Stimulated activated CD4-positive, alpha-beta T cell treated with anti-CD3 and anti-CD28 coated beads, Interleukin-15, amount 100 ng/mL, for 48 hours (primary cell): Measurements from ENCODE around the gene GLTP.
"Not testable (repeated sequence)": the region's sequence is repeated elsewhere in the genome, so short reads cannot be mapped to it uniquely, and the experiment has no call there.

Experiments used
- DNase-seq, 2 donors: peaks; one replicate each; pipeline ENCODE4 v3.0.0-alpha.2; 2020; ENCODE audit warnings: low read depth in 2 of 2

Gene GLTP

DNA sequence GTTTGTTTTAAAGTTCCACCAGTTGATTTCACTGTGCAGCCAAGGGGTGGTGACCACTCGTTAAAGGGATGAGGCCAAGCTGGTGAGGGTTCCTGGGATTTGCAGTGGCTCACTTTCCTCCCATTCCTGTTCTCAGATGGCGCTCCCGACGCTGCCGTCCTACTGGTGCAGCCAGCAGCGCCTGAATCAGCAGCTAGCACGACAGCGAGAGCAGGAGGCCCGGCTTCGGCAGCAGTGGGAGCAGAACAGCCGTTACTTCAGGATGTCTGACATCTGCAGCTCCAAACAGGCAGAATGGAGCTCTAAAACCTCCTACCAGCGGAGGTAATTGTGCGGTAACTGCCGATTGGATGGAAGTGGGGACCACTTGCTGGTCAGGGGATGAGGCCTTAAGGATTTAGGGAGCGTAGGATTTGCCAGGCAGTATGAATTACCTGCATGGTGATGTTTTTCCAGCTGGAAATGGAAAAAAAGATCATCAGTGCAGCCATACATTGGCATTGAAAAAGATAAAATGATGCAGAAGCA lies 22.6 kb upstream of the GLTP start:
- DNase-seq, result no peak

DNA sequence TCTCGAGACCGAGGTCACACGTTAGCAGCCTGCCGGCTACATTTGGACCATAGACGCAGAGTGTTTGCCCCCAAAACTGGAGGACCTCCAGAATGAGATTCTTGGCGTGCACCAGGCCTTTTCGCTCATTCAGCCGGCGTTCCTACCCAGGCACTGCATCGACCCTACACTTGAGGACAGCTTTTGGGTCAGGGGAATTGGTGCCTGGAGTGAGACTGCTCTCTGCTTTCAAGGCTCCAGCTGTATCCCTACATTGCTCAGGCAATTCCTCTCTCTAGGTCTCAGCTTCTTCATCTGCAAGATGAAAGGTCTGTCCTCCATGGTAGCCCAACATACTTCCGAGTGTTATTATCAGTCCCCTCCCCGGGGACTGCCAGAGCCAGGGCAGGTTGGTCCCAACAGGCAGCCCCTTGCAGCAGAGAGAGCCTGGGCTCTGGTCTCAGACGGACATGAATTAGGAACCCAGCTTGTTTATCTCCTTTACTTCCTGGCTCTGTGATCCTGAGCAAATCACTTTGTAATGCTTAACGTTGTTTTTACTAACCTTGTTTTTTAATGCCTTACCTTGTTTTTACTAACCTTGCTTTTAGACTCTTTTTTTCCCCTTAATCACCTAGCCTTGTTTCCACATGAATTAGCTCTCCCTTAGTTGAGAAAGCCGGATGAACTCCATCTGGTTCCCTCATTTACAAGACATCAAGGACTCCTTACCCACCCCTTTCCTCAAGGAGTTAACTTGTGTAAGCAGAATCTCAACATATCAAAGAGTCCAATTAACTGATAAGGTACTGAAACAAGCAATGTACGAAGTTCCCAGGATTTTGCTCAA lies 20.6 kb upstream of the GLTP start:
- no peak for DNase-seq

DNA sequence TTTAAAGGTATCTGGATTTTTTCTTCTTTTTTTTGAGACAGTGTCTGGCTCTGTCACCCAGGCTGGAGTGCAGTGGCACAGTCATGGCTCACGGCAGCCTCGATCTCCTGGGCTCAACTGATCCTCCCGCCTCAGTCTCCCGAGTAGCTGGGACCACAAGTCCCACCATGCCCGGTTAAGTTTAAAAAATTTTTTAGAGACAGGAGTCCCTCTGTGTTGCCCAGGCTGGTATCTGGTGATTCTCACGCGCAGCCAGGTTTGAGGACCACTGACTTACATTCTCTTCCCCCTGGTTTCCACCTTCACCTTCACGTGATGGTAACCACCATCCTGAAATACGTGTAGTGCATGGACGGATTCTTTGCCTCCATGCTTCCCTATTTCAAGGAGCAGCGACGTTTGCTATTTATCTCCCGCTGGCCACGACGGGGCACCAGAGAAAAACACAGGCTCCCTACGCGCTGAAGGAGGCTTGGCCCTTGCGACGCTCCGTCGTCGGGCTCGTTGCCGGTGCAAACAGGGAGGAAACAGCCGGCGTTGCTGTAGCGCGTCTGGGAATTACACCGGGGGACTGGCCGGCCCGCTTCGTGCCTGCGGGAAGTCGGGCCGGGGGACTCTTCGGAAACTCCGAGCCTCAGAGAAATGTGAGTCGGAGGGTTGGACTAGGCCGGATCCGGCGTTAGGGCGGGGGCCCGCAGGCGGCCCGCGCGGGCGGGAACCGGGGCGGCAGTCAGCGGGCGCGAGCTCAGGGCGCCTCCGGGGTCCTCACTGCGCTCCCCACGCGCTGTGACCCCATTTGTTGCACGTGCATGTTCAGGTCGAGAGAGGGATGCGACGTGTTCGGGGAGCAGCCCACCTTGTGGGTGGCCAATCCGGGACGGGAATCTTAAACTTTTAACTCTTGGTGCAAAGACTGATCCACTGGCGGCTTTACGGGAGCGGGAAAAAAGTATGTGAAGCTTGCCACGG lies 19.7 kb upstream of the GLTP start, which contains the start of gene TCHP:
Gene TCHP, plus strand, starts transcription at position 492 of the 969 bp plus-strand sequence. CDS start 2,753 bp downstream, outside the sequence.
- peak; percentile 52 to 71 for DNase-seq

DNA sequence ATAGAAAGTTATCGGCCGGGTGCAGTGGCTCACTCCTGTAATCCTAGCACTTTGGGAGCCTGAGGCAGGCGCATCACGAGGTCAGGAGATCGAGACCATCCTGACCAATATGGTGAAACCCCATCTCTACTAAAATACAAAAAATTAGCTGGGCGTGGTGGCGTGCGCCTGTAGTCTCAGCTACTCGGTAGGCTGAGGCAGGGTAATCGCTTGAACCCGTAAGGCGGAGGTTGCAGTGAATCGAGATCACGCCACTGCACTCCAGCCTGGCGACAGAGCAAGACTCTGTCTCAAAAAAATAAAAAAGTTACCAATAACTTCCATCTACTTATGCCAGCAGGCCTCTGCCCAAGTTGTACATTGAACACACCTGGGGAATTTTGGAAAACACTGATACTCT lies 19.0 kb upstream of the GLTP start:
- not testable (repeated sequence) for DNase-seq

DNA sequence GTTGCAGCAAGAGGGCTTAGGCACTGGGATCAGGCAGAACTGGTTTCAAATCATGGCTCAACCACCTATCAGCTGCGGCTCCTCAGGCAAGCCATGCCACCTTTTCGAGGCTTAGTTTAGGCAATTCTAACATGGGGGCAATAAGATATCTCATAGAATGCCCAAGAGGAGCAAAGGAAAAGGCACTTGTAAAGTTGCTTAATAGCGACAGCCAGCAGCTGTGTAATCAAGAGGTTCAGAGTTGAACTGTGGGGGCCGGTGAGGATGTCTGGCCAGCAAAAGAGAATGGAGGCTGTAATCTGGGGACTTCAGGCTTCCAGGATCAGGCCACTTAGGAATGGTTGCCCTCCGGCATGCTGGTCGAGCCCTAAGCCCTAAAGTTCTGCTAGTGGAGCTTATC lies 16.7 kb upstream of the GLTP start:
- DNase-seq, result no peak

DNA sequence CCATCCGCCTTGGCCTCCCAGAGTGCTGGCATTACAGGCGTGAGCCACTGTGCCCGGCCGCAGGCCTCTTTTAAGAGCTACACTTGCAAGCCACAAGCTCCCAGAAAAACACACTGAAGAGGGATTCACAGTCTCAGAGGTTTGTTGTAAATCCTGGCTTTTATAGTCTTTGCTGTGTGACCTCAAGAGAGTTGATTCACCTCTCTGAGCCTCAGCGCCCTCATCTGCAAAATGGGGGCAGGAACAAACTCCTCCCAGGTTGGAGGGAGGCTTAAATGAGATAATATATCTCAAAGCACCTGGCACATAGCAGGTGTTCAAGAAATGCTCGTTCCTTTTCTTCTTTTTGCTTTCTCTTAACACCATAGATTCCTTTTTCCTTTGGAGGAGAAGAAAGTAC lies 15.8 kb upstream of the GLTP start:
- DNase-seq, result no peak

DNA sequence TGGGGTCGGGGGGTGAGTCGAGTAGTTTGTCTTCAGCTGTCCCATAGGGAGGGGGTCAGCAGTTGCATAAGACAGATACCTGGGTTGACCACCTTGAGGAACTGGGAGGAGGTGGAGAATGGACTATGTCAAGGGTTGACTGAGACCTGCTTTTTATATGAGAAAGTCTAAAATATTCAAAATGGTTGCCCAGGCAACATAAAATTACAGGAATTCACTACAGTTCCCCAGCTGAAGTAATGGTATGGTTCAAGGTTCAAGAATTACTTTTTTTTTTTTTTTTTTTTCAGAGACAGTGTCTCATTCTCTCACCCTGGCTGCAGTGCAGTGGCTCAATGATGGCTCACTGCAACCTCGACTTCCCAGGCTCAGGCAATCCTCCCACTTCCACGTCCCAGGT lies 14.6 kb upstream of the GLTP start:
- DNase-seq, result no peak

DNA sequence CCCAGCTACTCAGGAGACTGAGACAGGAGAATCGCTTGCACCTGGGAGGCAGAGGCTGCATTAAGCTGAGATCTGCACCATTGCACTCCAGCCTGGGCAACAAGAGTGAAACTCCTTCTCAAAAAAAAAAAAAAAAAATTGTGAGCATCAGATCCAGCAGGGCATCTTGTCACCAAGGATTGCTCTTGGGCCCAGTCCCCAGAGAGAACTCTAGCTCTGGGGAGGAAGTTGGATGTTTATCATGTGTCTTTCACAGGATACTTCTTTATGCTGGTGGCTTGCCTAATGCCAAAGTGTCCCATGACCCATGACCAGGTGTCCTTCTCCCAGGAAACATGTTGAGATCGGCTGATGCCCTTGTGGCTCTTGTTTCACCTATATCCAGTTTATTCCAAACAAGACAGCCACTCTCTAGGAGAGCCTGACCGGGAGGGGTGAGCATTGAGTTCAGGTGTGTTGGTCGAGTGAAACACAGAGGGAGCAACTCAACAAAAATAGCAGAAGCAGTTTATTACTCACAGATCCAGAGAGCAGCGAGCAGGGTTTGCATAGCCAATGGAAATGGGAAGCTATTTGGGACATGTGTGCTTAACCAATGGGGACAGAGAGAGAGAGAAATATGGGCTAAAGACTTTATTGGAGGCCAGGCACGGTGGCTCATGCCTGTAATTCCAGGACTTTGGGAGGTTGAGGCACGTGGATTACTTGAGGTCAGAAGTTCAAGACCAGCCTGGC lies 13.1 kb upstream of the GLTP start:
- no peak for DNase-seq

DNA sequence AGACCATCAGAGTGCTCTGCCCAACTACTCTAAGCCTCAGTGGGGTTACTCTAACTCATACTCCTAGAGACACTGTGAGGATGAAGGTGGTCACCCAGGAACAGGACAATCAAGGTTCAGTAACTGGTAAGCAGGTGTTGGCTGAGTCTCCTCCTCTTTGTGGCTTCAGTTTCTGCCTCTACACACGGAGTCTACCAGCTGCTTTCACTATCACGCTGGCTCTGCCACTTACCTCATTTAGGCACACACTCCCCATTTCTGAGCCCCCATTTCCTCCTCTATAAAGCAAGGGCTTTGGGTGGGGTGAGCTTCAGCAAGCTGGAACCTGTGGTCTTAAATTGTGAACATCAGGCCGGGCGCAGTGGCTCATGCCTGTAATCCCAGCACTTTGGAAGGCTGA lies 12.4 kb upstream of the GLTP start:
- DNase-seq, result no peak

DNA sequence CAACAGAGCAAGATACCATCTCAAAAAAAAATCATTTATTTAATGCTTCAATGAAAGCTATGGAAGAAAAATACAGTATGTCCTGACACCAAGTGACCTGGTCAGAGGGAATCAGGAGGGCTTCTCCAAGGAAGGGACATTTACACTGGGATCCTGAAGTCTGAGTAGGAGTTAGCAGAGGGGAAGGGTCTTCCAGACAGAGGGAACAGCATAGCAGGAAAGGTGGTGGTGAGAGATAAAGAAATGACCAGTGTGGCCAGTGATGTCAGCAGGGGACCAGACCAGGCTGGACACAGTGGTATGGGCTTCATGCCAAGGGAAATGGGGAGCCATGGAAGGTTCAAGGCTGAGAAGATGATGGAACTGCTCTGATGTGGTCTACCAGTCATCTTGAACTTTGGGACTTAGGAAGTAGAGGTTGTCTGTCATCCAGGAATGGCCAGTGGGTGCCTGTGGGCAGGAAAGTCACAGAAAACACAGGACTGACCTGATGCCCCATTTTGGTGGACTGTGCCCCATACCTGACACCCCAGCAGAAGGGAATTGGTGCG lies 11.9 kb upstream of the GLTP start:
- DNase-seq, result no peak

DNA sequence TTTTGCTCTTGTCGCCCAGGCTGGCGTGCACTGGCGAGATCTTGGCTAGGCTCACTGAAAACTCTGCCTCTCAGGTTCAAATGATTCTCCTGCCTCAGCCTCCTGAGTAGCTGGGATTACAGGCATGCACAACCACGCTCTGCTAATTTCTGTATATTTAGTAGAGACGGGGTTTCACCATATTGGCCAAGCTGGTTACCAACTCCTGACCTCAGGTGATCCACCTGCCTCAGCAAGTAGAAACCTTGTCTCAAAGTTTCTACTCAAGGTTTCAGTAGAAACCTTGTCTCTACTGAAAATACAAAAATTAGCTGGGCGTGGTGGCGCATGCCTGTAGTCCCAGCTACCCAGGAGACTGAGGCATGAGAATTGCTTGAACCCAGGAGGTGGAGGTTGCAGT lies 11.4 kb upstream of the GLTP start:
- not testable (repeated sequence) for DNase-seq

DNA sequence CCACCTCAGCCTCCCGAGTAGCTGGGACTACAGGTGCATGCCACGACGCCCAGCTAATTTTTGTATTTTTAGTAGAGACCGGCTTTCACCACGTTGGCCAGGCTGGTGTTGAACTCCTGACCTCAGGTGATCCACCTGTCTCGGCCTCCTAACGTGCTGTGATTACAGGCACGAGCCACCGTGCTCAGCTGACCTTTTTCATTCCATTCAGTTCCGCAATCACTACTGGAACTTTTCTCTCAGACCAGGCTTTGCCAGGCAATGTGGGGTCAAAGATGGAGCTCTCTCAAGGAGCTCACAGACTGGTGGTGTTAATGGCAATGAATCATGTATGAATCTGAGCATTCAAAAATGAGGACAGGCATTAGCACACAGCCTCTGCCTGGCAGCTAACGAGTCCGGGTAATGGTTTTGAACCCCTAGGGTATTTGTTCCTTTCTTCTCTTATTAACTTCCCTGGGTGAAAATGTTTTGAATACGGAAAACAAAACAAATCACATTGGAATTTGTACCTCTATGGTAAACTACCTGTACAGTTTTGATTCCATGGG lies 10.4 kb upstream of the GLTP start:
- DNase-seq, result no peak

DNA sequence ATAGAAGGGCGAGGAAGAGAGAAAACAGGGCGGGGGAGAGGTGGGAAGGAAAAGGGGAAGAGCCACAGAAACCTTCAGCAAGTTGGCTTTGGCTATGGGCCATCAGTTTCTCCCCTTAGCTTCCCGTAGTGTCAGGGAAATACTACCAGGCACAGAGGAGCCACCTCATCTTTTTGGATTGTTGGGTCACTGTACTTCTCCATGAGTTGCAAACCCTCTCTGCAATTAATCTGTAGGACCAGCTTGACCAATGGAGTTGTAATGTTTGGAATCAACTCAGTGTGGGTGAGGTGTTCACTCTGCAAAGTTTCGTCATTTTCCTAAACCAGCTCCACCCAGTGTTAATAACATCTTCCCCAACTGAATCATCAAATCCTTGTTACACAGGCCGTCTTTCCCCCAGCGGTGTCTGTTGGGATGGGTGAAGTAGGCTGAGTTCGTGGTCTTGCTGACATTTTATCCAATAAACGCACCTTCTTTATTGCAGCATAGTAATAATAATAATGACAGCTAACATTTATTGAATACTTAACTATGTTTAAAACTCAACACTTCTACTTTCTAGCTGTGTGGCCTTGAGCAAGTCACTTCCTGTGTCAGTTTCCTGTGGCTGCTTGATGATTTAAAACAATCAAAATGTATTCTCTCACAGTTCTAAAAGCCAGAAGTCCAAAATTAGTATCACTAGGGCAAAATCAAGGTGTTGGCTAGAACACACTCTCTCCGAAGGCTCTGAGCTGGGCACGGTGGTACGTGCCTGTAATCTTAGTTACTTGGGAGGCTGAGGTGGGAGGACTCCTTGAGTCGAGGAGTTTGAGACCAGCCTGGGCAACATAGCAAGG lies 8.1 kb upstream of the GLTP start:
- DNase-seq, result no peak

DNA sequence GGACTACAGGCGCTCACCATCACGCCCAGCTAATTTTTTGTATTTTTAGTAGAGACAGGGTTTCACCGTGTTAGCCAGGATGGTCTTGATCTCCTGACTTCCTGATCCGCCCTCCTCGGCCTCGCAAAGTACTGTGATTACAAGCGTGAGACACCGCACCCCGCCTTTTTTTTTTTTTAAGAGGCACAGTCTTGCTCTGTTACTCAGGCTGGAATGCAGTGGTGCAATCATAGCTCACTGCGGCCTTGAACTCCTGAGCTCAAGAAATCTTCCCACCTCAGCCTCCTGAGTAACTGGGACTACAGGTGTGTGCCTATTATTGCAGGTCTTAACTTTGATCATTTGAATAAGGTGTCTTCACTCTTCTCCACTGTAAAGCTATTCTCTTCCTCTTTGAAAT lies 5.3 kb upstream of the GLTP start:
- DNase-seq, result no peak

DNA sequence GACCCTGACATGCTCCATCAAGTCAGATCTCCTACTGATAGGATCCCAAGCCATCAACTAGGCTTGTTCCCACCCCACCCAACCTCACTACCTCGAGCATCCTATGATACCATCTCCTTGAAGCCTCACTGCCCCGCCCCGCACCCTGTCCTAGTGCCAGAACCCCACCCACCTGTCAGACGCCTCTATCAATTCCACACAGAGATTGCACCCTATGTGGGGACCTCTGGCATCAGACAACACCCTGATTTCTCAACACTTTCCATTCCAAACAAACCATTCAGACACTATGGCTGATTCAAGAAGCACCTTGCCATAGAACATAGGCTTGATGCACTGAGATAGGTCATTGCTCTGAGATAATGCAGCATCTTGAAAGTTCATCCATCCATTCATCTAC lies 3.1 kb upstream of the GLTP start:
- DNase-seq, result no peak

DNA sequence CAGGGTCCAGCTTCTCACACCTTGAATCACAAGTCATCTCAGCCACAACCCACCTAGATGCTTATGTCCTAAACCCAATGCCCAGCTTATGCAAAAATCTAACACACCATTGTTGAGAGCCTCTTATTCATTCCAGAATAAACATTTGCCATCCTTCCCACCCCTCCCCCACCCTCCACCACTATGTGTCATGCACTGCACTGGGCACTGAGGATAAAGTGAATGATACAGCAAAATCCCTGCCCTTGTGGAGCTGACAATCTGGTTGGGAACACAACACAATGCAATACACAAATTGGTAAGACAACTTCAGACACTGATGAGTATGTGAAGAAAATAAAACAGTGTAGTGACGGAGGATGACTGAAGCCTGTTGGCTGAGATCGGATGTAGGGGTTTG lies 1.4 kb upstream of the GLTP start:
- DNase-seq, result no peak

DNA sequence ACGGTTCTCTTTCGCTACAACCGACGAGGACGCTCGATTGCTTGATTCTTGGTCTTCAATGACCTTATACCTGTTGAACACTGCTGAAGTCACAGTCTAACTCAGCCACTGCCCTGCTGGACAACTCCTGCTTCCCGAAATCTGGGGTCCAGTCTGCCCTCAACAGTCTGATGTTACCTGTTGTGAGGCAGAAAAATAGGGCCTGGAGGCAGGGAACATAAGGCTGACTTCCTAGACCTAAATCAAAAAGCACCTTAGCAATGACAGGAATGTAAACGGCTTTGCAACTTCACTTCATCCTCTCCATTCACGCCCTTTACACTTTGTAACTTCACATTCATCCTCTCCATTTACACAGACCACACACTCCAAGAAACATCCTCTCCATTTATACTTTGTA lies 597 bp upstream of the GLTP start:
- no peak for DNase-seq

DNA sequence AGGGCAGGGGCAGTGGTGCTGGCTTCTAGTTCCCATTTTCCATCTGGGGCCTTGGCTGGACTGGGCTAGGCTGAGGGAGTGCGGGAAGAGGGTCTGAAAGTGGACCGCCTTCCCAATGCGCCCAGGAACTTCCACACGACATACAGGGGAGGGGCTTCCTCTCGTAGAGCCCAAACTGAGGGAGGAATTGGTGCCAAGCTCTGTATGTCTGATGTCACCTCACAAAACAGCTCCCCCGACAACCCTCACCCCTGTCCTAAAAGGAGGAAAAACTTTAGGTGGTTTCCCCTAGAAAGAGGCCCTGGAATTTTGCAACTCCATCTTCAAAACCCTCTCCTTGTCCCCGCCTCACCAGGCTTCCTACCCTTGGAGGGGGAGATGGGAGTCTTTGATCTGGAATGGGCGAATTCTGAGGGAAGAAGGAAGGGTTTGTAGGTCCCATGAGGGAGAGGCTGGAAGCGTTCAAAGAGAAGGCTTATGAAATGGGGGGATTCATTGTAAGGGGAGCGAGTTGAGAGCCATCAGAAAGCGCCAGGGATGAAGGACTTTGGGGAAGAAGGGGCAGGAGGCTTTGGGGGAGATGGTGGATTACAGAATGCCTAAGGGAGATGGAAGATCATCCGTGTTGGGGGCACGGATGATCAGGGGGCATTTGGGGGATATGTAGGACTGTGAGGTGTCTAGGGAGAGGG lies 844 bp downstream of the GLTP start:
- no peak for DNase-seq

DNA sequence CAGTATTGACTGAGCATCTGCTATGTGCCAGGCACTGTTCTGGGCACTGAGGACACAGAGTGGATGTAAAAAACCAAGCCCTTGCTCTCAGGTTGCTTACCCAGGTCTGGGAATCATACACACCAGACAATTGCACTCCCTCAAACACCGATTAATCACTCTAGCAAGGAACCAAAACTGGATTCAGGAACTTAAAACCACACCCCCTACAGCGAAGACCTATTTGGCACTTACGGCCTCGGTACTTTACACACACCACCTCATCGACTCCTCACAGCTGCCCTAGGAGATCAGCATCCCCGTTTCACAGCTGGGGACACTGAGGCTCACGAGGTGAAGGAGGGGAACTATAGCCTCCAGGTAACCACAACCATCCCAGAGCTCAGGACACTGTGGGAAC lies 1.6 kb downstream of the GLTP start:
- DNase-seq, result no peak

DNA sequence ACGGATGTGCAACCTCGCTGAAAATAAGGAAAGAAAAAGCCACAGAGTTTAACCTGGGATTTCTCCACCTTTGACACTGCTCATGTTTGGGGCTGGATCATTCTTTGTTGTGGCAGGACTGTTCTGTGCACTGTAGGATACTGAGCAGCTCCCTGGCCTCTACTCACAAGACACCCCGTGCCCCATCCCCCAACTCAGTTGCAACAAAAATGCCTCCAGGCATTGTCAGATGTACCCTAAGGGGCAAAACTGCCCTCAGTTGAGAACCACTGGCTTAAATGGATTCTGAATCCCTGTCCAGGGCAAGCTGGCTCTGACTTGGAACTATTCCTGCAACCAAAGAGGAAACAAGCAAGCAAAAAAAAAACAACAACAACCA lies 2.1 kb downstream of the GLTP start:
- DNase-seq, result no peak
